Endodermal cell (in vitro differentiated cells): ENCODE measurements around the gene WFS1. TPM values are rescaled to one million over a fixed set of nuclear protein-coding genes. Genes with fewer than 3 reads are reported as not detected.
A peak's percentile ranks its signal among the peaks of the same experiment; 100 is the strongest.

Experiments used
- DNase-seq: peaks from one replicate; pipeline ENCODE4 v3.0.0-alpha.2; 2017
- H3K27ac ChIP-seq: 2 replicates; pipeline ENCODE4 v1.5.1; 2013; ENCODE audit warnings: mild to moderate bottlenecking, low read depth, low read length, moderate library complexity
- H3K27me3 ChIP-seq: 2 replicates; pipeline ENCODE4 v1.6.1; 2013; ENCODE audit warnings: mild to moderate bottlenecking, low read length, moderate library complexity; ENCODE audit not compliant: insufficient read depth, control insufficient read depth, poor library complexity, severe bottlenecking
- H3K36me3 ChIP-seq: 2 replicates; pipeline ENCODE4 v1.7.0; 2013; ENCODE audit warnings: mild to moderate bottlenecking, low read length, moderate library complexity; ENCODE audit not compliant: control insufficient read depth, insufficient read depth
- H3K4me1 ChIP-seq: one replicate; pipeline ENCODE4 v1.7.0; 2013; ENCODE audit warnings: low read length; ENCODE audit not compliant: control insufficient read depth, insufficient read depth
- H3K4me3 ChIP-seq: 2 replicates; pipeline ENCODE4 v1.5.1; 2013; ENCODE audit warnings: mild to moderate bottlenecking, low read length, moderate library complexity
- H3K9ac ChIP-seq: 2 replicates; pipeline ENCODE4 v1.6.1; 2013; ENCODE audit warnings: mild to moderate bottlenecking, low read length, moderate library complexity; ENCODE audit not compliant: poor library complexity, severe bottlenecking; ENCODE audit errors: extremely low read depth
- H3K9me3 ChIP-seq: 2 replicates; pipeline ENCODE4 v1.6.1; 2013; ENCODE audit warnings: mild to moderate bottlenecking, low read length, moderate library complexity; ENCODE audit not compliant: control insufficient read depth
- H3K27ac Mint-ChIP-seq: 2 replicates; pipeline ENCODE4 v1.8.0; 2020; ENCODE audit warnings: mixed read lengths
- H3K27me3 Mint-ChIP-seq: 2 replicates; pipeline ENCODE4 v1.8.0; 2021; ENCODE audit warnings: mild to moderate bottlenecking, mixed read lengths; ENCODE audit not compliant: insufficient read depth
- H3K36me3 Mint-ChIP-seq: 2 replicates; pipeline ENCODE4 v1.8.0; 2020; ENCODE audit warnings: low read depth, mixed read lengths
- H3K4me1 Mint-ChIP-seq: 2 replicates; pipeline ENCODE4 v1.8.0; 2020; ENCODE audit warnings: mixed read lengths
- H3K4me3 Mint-ChIP-seq: 2 replicates; pipeline ENCODE4 v1.8.0; 2020; ENCODE audit warnings: mild to moderate bottlenecking, moderate library complexity, mixed read lengths
- H3K9me3 Mint-ChIP-seq: 2 replicates; pipeline ENCODE4 v1.8.0; 2020; ENCODE audit warnings: mild to moderate bottlenecking, mixed read lengths
- CTCF ChIP-seq: fragments of 200-600 bp; sonication (generic); conservative IDR thresholded peaks from 2 replicates; pipeline ENCODE4 v1.5.0; 2021; ENCODE audit warnings: antibody characterized with exemption, mild to moderate bottlenecking
- whole genome bisulfite sequencing, 2 experiments: methylation state at CpG; one replicate each; pipeline versions ENCODE4 v1.1.5 to v1.1.7; 2013; ENCODE audit warnings: missing lambda C conversion rate in 2 of 2, mixed read lengths in 1 of 2; ENCODE audit not compliant: insufficient coverage in 1 of 2, insufficient read length in 1 of 2; 5-methylcytosine and 5-hydroxymethylcytosine counted together
- total RNA-seq, 2 donors: library from RNA; stranded (reverse); fragmentation: NEBNext Ultra II Directional in 1 of 2; extraction: Animal tissue kit (Norgen Biotek cat#: 25700) in 1 of 2; gene quantifications; 2 replicates in 1 of 2; 3 replicates in 1 of 2; pipeline ENCODE4 v1.2.1, GENCODE V29; 2021

The WFS1 gene
- total RNA-seq, 2 donors from 2014 or later, result 25.3 to 26.1 TPM

- no peak overlapping the region for H3K9ac ChIP-seq
- no peaks in the 10 kb centered on the region for H3K9me3 Mint-ChIP-seq
- H3K27ac Mint-ChIP-seq, result peak overlapping the region; percentile 71
Observed at GRCh38 chr4:6250235-6250983, 19.2 kb upstream of the WFS1 start.

DNA sequence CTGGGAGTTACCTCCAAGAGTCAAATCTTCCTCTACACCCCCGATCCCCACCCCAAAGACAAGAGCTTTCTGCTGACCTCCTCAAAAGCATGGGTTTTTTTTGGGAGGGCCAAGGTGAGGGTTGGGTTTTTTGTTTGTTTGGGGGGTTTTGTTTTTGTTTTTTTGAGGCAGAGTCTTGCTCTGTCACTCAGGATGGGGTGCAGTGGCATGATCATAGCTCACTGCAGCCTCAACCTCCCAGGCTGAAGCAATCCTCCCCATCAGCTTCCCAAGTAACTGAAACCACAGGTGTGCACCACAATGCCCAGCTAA, 18.7 kb upstream of the WFS1 start:
- no peak overlapping the region for H3K4me3 ChIP-seq
- no peaks in the 10 kb centered on the region for H3K36me3 ChIP-seq
- Mint-ChIP-seq H3K27ac (peak overlapping the region; percentile 71), H3K4me3 (no peak overlapping the region), H3K36me3 (no peaks in the 10 kb centered on the region), H3K9me3 (no peaks in the 10 kb centered on the region), H3K4me1 (peaks cover 11% of the 10 kb centered on the region), H3K27me3 (peaks cover 5% of the 10 kb centered on the region)
- no peak overlapping the region for H3K9ac ChIP-seq
- TF ChIP-seq CTCF, result no peak
- H3K27me3 ChIP-seq, result no peaks in the 10 kb centered on the region
- H3K9me3 ChIP-seq, result no peaks in the 10 kb centered on the region
- no peak for DNase-seq
- 0% methylated on average over 1 of the region's 1 CpG; no CpG with 5 or more reads in 1 of the 2 experiments for WGBS, 2 experiments
- no peaks in the 10 kb centered on the region for H3K4me1 ChIP-seq
- H3K27ac ChIP-seq, result no peak overlapping the region

More at GRCh38 chr4:6250235-6250983, 19.2 kb upstream of the WFS1 start:
- H3K36me3 ChIP-seq, result no peaks in the 10 kb centered on the region
- peak; percentile 84 for TF ChIP-seq CTCF
- H3K4me3 ChIP-seq, result no peak overlapping the region
- H3K36me3 Mint-ChIP-seq, result no peaks in the 10 kb centered on the region
- no peak overlapping the region for H3K27ac ChIP-seq
- DNase-seq, result peak; percentile 85
- H3K4me1 ChIP-seq, result no peaks in the 10 kb centered on the region
- peak overlapping the region; percentile 23 for H3K4me3 Mint-ChIP-seq
- no peaks in the 10 kb centered on the region for H3K27me3 ChIP-seq
- H3K4me1 Mint-ChIP-seq, result peaks cover 11% of the 10 kb centered on the region
- peaks cover 5% of the 10 kb centered on the region for H3K27me3 Mint-ChIP-seq
- H3K9me3 ChIP-seq, result no peaks in the 10 kb centered on the region
- WGBS, 2 experiments, result 29 to 41% methylated on average over 9 to 15 of the region's 15 CpGs

- H3K27me3 Mint-ChIP-seq, result peaks cover 1% of the 10 kb centered on the region
- H3K9me3 Mint-ChIP-seq, result no peaks in the 10 kb centered on the region
- H3K27ac Mint-ChIP-seq, result no peak overlapping the region
- peaks cover 11% of the 10 kb centered on the region for H3K4me1 Mint-ChIP-seq
- H3K27ac ChIP-seq, result no peak overlapping the region
- WGBS, 2 experiments, result 91 to 94% methylated on average over 10 to 14 of the region's 14 CpGs
- no peak for DNase-seq
- no peak for TF ChIP-seq CTCF
- no peak overlapping the region for H3K9ac ChIP-seq
- H3K9me3 ChIP-seq, result no peaks in the 10 kb centered on the region
- H3K4me3 ChIP-seq, result no peak overlapping the region
- H3K27me3 ChIP-seq, result no peaks in the 10 kb centered on the region
- H3K4me3 Mint-ChIP-seq, result no peak overlapping the region
- no peaks in the 10 kb centered on the region for H3K36me3 ChIP-seq
- H3K36me3 Mint-ChIP-seq, result no peaks in the 10 kb centered on the region
- H3K4me1 ChIP-seq, result no peaks in the 10 kb centered on the region
Observed at GRCh38 chr4:6251365-6251764, 18.3 kb upstream of the WFS1 start.
